Osteocyte (in vitro differentiated cells): ENCODE data around the gene FOXO1. TPM values are rescaled to one million over a fixed set of nuclear protein-coding genes. Genes with fewer than 3 reads are reported as not detected.

Experiments
- DNase-seq: peaks from one replicate; pipeline ENCODE4 v3.0.0; 2021; ENCODE audit warnings: mixed read lengths; ENCODE audit not compliant: unreplicated experiment; ENCODE audit errors: extremely low spot score
- H3K27ac Mint-ChIP-seq: one replicate; pipeline ENCODE4 v1.8.0; 2021; ENCODE audit warnings: mild to moderate bottlenecking, mixed read lengths; ENCODE audit not compliant: unreplicated experiment
- H3K27me3 Mint-ChIP-seq: one replicate; pipeline ENCODE4 v1.8.0; 2021; ENCODE audit warnings: mixed read lengths; ENCODE audit not compliant: unreplicated experiment
- H3K36me3 Mint-ChIP-seq: one replicate; pipeline ENCODE4 v1.8.0; 2021; ENCODE audit warnings: mixed read lengths; ENCODE audit not compliant: unreplicated experiment
- H3K4me1 Mint-ChIP-seq: one replicate; pipeline ENCODE4 v1.8.0; 2021; ENCODE audit warnings: mixed read lengths; ENCODE audit not compliant: unreplicated experiment
- H3K4me3 Mint-ChIP-seq: one replicate; pipeline ENCODE4 v1.8.0; 2021; ENCODE audit warnings: mild to moderate bottlenecking, moderate library complexity, mixed read lengths; ENCODE audit not compliant: unreplicated experiment
- H3K9me3 Mint-ChIP-seq: one replicate; pipeline ENCODE4 v1.8.0; 2021; ENCODE audit warnings: mixed read lengths; ENCODE audit not compliant: unreplicated experiment
- CTCF ChIP-seq: fragments of 200-600 bp; sonication (generic); IDR thresholded peaks from 2 replicates; pipeline ENCODE4 v1.5.0; 2021; ENCODE audit warnings: antibody characterized with exemption, mild to moderate bottlenecking, moderate library complexity
- total RNA-seq: library from RNA; stranded (reverse); gene quantifications from 2 replicates; pipeline ENCODE4 v1.2.1, GENCODE V29; 2021

Gene FOXO1
- total RNA-seq, 1 donor from 2014 or later: 10.0 TPM

DNA sequence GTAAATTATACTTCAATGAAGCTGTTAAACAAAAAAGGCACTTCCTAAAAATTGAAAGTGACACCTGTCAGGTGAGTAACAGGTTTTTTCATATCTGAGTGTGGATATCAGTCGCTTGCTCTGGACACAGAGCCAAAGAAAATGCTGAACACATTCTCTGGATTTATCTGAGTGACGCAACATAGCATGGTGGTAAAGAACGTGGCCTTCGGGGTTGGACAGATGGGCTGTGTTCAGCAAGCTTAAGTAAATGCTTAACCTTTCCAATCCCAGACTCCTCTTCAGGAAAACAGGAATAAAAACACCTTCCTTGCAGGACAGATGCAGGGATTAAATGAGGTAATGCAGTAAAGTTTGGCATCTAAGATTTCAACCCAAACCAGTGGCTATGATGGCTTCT is 132.0 kb downstream of the FOXO1 start:
- Mint-ChIP-seq H3K27ac (no peak overlapping the region), H3K9me3 (peaks cover 9% of the 10 kb centered on the region), H3K27me3 (no peaks in the 10 kb centered on the region), H3K4me3 (no peak overlapping the region), H3K4me1 (peaks cover 8% of the 10 kb centered on the region), H3K36me3 (peaks cover 3% of the 10 kb centered on the region)
- TF ChIP-seq CTCF: no peak
- DNase-seq: no peak

DNA sequence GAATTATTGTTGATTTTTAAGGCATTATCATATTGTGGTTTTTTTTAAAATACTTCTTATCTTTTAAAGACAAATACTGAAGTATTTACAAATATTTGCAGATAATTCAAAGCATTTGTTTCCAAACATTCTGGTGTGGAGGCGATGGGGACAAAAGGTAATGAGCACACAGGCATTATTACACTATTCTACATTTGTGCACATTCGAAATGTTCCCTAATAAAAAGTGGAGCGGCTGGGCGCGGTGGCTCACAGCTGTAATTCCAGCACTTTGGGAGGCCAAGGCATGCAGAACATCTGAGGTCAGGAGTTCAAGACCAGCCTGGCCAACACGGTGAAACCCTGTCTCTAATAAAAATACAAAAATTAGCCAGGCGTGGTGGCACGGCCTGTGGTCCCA is 133.4 kb downstream of the FOXO1 start:
- Mint-ChIP-seq H3K27me3 (no peaks in the 10 kb centered on the region), H3K4me3 (no peak overlapping the region), H3K27ac (no peak overlapping the region), H3K4me1 (peaks cover 7% of the 10 kb centered on the region), H3K36me3 (peaks cover 3% of the 10 kb centered on the region), H3K9me3 (peaks cover 10% of the 10 kb centered on the region)
- TF ChIP-seq CTCF: no peak
- DNase-seq: no peak

- Mint-ChIP-seq H3K4me3 (no peak overlapping the region), H3K36me3 (peaks cover 10% of the 10 kb centered on the region), H3K27ac (no peak overlapping the region), H3K4me1 (no peaks in the 10 kb centered on the region), H3K27me3 (no peaks in the 10 kb centered on the region), H3K9me3 (peaks cover 16% of the 10 kb centered on the region)
- DNase-seq: no peak
- no peak for TF ChIP-seq CTCF
Measured at GRCh38 chr13:40530961-40531360, 135.5 kb downstream of the FOXO1 start.

DNA sequence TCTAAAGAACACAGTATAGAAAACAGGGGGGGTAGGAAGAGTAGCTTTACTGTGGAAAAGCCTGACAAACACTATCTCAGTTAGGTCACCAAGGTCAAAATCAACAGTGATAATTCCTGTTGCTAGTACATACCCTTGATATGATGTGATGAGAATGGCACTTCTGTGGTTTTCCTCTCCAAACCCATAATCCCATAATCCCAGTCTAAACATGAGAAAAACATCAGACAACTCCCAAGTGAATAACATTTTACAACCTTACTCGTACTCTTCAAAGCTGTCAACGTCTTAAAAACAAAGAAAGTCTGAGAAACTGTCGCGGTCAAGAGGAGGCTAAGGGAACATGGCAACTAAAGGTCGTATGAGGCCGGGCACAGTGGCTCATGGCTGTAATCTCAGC is 137.6 kb downstream of the FOXO1 start:
- no peak for TF ChIP-seq CTCF
- Mint-ChIP-seq H3K9me3 (peaks cover 16% of the 10 kb centered on the region), H3K4me3 (no peak overlapping the region), H3K4me1 (no peaks in the 10 kb centered on the region), H3K27ac (no peak overlapping the region), H3K36me3 (peaks cover 10% of the 10 kb centered on the region), H3K27me3 (no peaks in the 10 kb centered on the region)
- DNase-seq: no peak

DNA sequence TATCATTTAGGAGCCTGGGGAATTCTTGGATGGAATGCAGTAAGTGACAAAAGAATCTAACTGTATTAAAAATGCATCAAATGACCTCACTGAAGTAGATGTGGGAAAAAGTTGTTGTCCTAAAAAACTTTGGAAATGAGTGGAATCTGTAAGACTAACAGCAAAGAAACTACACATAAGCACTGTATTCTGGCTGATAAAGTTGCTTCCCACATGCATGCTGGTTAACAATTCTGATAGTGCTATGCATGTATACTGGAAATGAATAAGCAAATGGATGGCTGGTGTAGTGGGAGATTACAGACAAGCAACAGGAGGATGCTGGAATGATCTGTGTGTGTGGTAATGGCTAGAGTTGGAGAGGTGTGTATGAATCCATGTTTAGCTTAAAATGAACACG is 138.5 kb downstream of the FOXO1 start:
- Mint-ChIP-seq H3K9me3 (peaks cover 16% of the 10 kb centered on the region), H3K4me3 (no peak overlapping the region), H3K36me3 (peaks cover 10% of the 10 kb centered on the region), H3K4me1 (no peaks in the 10 kb centered on the region), H3K27ac (no peak overlapping the region), H3K27me3 (no peaks in the 10 kb centered on the region)
- no peak for TF ChIP-seq CTCF
- DNase-seq: no peak
